Endothelial cell (in vitro differentiated cells): ENCODE results near the gene KCNT2. TPM values are rescaled to one million over a fixed set of nuclear protein-coding genes. Genes with fewer than 3 reads are reported as not detected.

Experiments used
- DNase-seq: peaks from one replicate; pipeline ENCODE4 v3.0.0; 2021; ENCODE audit warnings: low spot score
- H3K27ac Mint-ChIP-seq: one replicate; pipeline ENCODE4 v1.8.0; 2021; ENCODE audit warnings: mixed read lengths, inconsistent platforms; ENCODE audit not compliant: unreplicated experiment
- H3K27me3 Mint-ChIP-seq: one replicate; pipeline ENCODE4 v1.8.0; 2021; ENCODE audit warnings: mild to moderate bottlenecking, moderate library complexity, mixed read lengths, inconsistent platforms; ENCODE audit not compliant: unreplicated experiment
- H3K36me3 Mint-ChIP-seq: one replicate; pipeline ENCODE4 v1.8.0; 2021; ENCODE audit warnings: mild to moderate bottlenecking, low read depth, mixed read lengths, inconsistent platforms; ENCODE audit not compliant: unreplicated experiment
- H3K4me1 Mint-ChIP-seq: one replicate; pipeline ENCODE4 v1.8.0; 2021; ENCODE audit warnings: mild to moderate bottlenecking, mixed read lengths, inconsistent platforms; ENCODE audit not compliant: unreplicated experiment
- H3K4me3 Mint-ChIP-seq: one replicate; pipeline ENCODE4 v1.8.0; 2021; ENCODE audit warnings: mild to moderate bottlenecking, mixed read lengths, inconsistent platforms; ENCODE audit not compliant: unreplicated experiment
- H3K9me3 Mint-ChIP-seq: one replicate; pipeline ENCODE4 v1.8.0; 2021; ENCODE audit warnings: mixed read lengths, inconsistent platforms; ENCODE audit not compliant: unreplicated experiment
- CTCF ChIP-seq: fragments of 200-600 bp; sonication (generic); IDR thresholded peaks from one replicate; pipeline ENCODE4 v1.5.0; 2021; ENCODE audit warnings: antibody characterized with exemption; ENCODE audit not compliant: unreplicated experiment
- total RNA-seq: library from RNA; stranded (reverse); fragmentation: NEBNext Ultra II Directional; extraction: Animal tissue kit (Norgen Biotek cat#: 25700); gene quantifications from one replicate; pipeline ENCODE4 v1.2.1, GENCODE V29; 2021; ENCODE audit not compliant: unreplicated experiment

Gene KCNT2
- total RNA-seq, 1 donor from 2014 or later: 7.1 TPM

GRCh38 chr1:196418772-196419171 lies 189.5 kb downstream of the KCNT2 start:
- Mint-ChIP-seq H3K4me1 (peaks cover 2% of the 10 kb centered on the region), H3K36me3 (no peaks in the 10 kb centered on the region), H3K27ac (no peak overlapping the region), H3K9me3 (no peaks in the 10 kb centered on the region), H3K27me3 (peaks cover 2% of the 10 kb centered on the region), H3K4me3 (no peak overlapping the region)
- TF ChIP-seq CTCF: no peak
- no peak for DNase-seq

GRCh38 chr1:196415978-196416377 lies 192.3 kb downstream of the KCNT2 start:
- H3K9me3 Mint-ChIP-seq: no peaks in the 10 kb centered on the region
- TF ChIP-seq CTCF: no peak
- H3K4me3 Mint-ChIP-seq: no peak overlapping the region
- H3K4me1 Mint-ChIP-seq: peaks cover 2% of the 10 kb centered on the region
- H3K27ac Mint-ChIP-seq: no peak overlapping the region
- no peak for DNase-seq
- no peaks in the 10 kb centered on the region for H3K36me3 Mint-ChIP-seq
- H3K27me3 Mint-ChIP-seq: peaks cover 2% of the 10 kb centered on the region

- Mint-ChIP-seq H3K27me3 (peaks cover 2% of the 10 kb centered on the region), H3K27ac (no peak overlapping the region), H3K9me3 (no peaks in the 10 kb centered on the region), H3K36me3 (no peaks in the 10 kb centered on the region), H3K4me3 (no peak overlapping the region), H3K4me1 (peaks cover 2% of the 10 kb centered on the region)
- no peak for DNase-seq
- TF ChIP-seq CTCF: no peak
Observed at GRCh38 chr1:196412326-196412725, 195.9 kb downstream of the KCNT2 start.

- peaks cover 2% of the 10 kb centered on the region for H3K27me3 Mint-ChIP-seq
- peaks cover 2% of the 10 kb centered on the region for H3K4me1 Mint-ChIP-seq
- H3K4me3 Mint-ChIP-seq: no peak overlapping the region
- H3K36me3 Mint-ChIP-seq: no peaks in the 10 kb centered on the region
- H3K9me3 Mint-ChIP-seq: no peaks in the 10 kb centered on the region
- TF ChIP-seq CTCF: no peak
- no peak for DNase-seq
- H3K27ac Mint-ChIP-seq: no peak overlapping the region
Observed at GRCh38 chr1:196410768-196411167, 197.5 kb downstream of the KCNT2 start.

- H3K4me1 Mint-ChIP-seq: peaks cover 2% of the 10 kb centered on the region
- H3K4me3 Mint-ChIP-seq: no peak overlapping the region
- H3K27me3 Mint-ChIP-seq: no peaks in the 10 kb centered on the region
- no peak for TF ChIP-seq CTCF
- no peak overlapping the region for H3K27ac Mint-ChIP-seq
- no peaks in the 10 kb centered on the region for H3K9me3 Mint-ChIP-seq
- DNase-seq: no peak
- no peaks in the 10 kb centered on the region for H3K36me3 Mint-ChIP-seq
Observed at GRCh38 chr1:196409586-196409985, 198.7 kb downstream of the KCNT2 start.
